ENCODE measurements around the gene OR10A5.
A peak's percentile ranks its signal among the peaks of the same experiment; 100 is the strongest.
"Not testable (repeated sequence)": the region's sequence is repeated elsewhere in the genome, so short reads cannot be mapped to it uniquely, and the experiment has no call there.

OR10A5 gene

DNA sequence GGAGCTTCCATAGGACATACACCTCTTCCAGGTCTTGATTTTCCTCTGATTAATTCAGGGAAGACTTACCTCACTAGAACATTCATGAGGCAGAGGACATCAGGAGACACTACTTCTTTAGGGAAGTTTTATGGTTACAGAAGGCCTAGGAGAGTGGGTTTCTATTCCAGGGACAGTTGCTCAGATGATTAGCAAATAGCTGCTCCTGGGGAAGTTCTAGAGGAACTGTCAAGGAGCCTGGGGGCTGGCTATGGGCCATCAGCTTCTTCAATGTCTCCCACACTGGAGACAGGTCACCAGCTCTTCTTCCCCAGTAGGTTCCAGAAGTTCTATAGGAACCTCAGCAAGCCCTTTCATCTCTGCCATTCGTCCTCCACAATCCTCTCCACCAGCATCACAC, 11.5 kb upstream of the OR10A5 start:
- Histone ChIP-seq H3K4me3 (replicated peaks; ENCODE audit: low read depth, low read length) (no peak overlapping the region), H3K36me3 (ENCODE audit: control insufficient read depth, insufficient read depth, low read length) (no peaks in the 10 kb centered on the region), H3K27me3 (replicated peaks; ENCODE audit: control insufficient read depth, insufficient read depth, low read length) (no peaks in the 10 kb centered on the region)
- no peak for DNase-seq (ENCODE audit: extremely low read depth, insufficient read length)
- TF ChIP-seq, protein P1, sequence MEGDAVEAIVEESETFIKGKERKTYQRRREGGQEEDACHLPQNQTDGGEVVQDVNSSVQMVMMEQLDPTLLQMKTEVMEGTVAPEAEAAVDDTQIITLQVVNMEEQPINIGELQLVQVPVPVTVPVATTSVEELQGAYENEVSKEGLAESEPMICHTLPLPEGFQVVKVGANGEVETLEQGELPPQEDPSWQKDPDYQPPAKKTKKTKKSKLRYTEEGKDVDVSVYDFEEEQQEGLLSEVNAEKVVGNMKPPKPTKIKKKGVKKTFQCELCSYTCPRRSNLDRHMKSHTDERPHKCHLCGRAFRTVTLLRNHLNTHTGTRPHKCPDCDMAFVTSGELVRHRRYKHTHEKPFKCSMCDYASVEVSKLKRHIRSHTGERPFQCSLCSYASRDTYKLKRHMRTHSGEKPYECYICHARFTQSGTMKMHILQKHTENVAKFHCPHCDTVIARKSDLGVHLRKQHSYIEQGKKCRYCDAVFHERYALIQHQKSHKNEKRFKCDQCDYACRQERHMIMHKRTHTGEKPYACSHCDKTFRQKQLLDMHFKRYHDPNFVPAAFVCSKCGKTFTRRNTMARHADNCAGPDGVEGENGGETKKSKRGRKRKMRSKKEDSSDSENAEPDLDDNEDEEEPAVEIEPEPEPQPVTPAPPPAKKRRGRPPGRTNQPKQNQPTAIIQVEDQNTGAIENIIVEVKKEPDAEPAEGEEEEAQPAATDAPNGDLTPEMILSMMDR (IDR thresholded peaks at IDR 0.05; ENCODE audit: insufficient read depth, low read length, poor library complexity, severe bottlenecking), result no peak

DNA sequence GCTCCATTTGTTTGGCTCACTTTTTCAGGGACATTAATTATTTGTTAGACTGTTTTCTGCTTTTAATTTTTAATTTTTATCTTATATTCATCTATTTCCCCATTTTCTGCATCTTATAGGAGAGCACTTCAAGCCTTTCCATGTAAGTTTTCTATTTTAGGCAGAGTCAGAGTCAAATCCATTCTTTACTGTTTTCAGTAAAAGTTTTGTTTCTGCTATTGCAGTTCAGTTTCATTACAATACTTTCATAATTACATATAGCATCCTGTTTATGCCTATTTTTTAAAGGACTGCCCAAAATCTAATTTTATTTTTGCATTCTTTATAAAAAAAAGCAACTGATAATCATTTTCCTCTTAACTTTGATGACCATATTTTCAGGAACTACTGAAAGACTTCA, 3.8 kb upstream of the OR10A5 start:
- Histone ChIP-seq H3K36me3 (ENCODE audit: control insufficient read depth, insufficient read depth, low read length) (no peaks in the 10 kb centered on the region), H3K4me3 (replicated peaks; ENCODE audit: low read depth, low read length) (no peak overlapping the region), H3K27me3 (replicated peaks; ENCODE audit: control insufficient read depth, insufficient read depth, low read length) (no peaks in the 10 kb centered on the region)
- TF ChIP-seq, protein P1 (IDR thresholded peaks at IDR 0.05; ENCODE audit: insufficient read depth, low read length, poor library complexity, severe bottlenecking), result no peak
- peak; percentile 26 for DNase-seq (ENCODE audit: extremely low read depth, insufficient read length)

DNA sequence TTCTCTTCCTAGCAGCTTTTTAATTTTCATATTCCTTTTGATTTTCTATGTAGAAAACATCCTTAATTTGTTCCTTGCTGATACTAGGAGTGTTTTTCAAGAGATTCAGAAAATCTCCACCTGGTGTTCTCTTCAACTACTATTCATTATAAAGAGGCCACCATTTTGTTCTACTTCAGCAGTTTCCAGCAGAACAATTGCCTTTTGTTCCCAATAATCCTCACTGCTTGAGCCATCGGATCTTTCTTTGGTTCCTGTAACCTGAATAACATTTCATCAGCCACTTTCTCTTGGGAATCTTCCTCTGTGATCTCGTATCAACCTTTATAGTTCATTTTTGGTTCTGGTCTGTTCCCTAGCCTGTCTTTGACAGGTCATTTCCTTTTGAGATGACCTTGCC, 1.8 kb upstream of the OR10A5 start:
- Histone ChIP-seq H3K36me3 (ENCODE audit: control insufficient read depth, insufficient read depth, low read length) (no peaks in the 10 kb centered on the region), H3K4me3 (replicated peaks; ENCODE audit: low read depth, low read length) (no peak overlapping the region), H3K27me3 (replicated peaks; ENCODE audit: control insufficient read depth, insufficient read depth, low read length) (no peaks in the 10 kb centered on the region)
- no peak for DNase-seq (ENCODE audit: extremely low read depth, insufficient read length)
- TF ChIP-seq, protein P1 (IDR thresholded peaks at IDR 0.05; ENCODE audit: insufficient read depth, low read length, poor library complexity, severe bottlenecking), result no peak

DNA sequence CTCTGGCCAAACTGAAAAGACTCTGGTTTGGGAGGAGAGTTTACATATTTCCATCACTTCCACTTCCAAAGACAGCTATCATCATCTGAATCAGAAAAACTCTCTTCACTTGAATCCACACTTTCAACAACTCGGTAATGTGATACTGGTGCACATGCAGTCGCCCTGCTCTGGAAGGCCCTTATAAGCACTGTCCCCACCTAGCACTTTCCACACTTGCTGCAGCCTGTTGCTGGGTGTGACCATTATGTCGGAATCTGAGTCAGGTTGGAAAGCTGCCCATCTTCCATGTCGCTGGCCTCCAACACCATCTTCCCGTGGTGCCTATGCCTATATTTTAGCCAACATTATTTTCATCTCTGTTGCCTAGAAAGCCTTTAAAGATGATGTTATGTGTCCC, 1.1 kb upstream of the OR10A5 start:
- TF ChIP-seq, protein P1 (IDR thresholded peaks at IDR 0.05; ENCODE audit: insufficient read depth, low read length, poor library complexity, severe bottlenecking), result no peak
- Histone ChIP-seq H3K4me3 (replicated peaks; ENCODE audit: low read depth, low read length) (no peak overlapping the region), H3K36me3 (ENCODE audit: control insufficient read depth, insufficient read depth, low read length) (no peaks in the 10 kb centered on the region), H3K27me3 (replicated peaks; ENCODE audit: control insufficient read depth, insufficient read depth, low read length) (no peaks in the 10 kb centered on the region)
- no peak for DNase-seq (ENCODE audit: extremely low read depth, insufficient read length)

DNA sequence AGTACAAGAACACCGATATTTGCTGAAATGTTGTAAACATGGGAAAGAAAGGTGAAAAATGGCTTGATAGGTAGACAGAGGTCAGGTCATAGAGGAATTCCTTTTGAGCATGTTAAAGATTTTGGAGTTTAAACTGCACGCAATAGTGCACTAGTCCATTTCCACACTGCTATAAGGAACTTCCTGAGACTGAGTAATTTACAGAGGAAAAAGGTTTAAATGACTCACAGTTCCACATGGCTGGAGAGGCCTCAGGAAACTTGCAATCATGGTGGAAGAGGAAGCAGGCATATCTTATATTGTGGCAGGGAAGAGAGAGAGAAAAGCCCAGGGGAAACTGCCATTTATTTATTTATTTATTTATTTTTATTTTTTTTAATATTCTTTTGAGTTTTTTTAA, 5.0 kb downstream of the OR10A5 start:
- no peaks in the 10 kb centered on the region for H3K36me3 ChIP-seq (ENCODE audit: control insufficient read depth, insufficient read depth, low read length)
- DNase-seq (ENCODE audit: extremely low read depth, insufficient read length), result no peak
- TF ChIP-seq, protein P1 (IDR thresholded peaks at IDR 0.05; ENCODE audit: insufficient read depth, low read length, poor library complexity, severe bottlenecking), result no peak
- no peaks in the 10 kb centered on the region for H3K27me3 ChIP-seq (replicated peaks; ENCODE audit: control insufficient read depth, insufficient read depth, low read length)
- H3K4me3 ChIP-seq (replicated peaks; ENCODE audit: low read depth, low read length), result no peak overlapping the region

DNA sequence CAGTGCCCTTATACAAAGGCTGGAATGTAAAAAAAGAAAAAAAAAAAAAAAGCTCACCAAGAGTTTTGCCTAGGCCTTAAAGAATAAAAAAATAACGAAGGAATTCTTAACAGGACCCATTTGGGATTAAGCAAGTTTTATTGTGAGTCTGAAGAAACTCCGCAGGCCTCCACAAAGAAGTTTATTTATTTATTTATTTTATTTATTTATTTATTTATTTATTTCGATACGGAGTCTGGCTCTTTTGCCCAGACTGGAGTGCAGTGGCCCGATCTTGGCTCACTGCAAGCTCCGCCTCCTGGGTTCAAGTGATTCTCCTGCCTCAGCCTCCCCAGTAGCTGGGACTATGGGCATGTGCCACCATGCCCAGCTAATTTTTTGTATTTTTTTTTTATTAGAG, 9.3 kb downstream of the OR10A5 start:
- not testable (repeated sequence) for H3K36me3 ChIP-seq (ENCODE audit: control insufficient read depth, insufficient read depth, low read length); H3K27me3 ChIP-seq (replicated peaks; ENCODE audit: control insufficient read depth, insufficient read depth, low read length); DNase-seq (ENCODE audit: extremely low read depth, insufficient read length); H3K4me3 ChIP-seq (replicated peaks; ENCODE audit: low read depth, low read length)
